Thyroid gland (tissue), 4 donors: ENCODE results near the gene ZNF490.

Source experiments
- CTCF ChIP-seq, 6 experiments: fragments of 200-600 bp in 3 of 6; fragments of 450-650 bp in 3 of 6; sonication (generic) in 3 of 6; IDR thresholded peaks; one replicate each; pipeline ENCODE4 v1.5.1; 2016 to 2019; ENCODE audit warnings: antibody characterized with exemption in 6 of 6, mild to moderate bottlenecking in 2 of 6, inconsistent platforms in 1 of 6, moderate library complexity in 1 of 6
- POLR2A ChIP-seq, 2 donors: fragments of 450-650 bp; IDR thresholded peaks; one replicate each; pipeline ENCODE4 v1.6.1; 2017; ENCODE audit warnings: antibody characterized with exemption in 2 of 2, mild to moderate bottlenecking in 2 of 2, moderate library complexity in 1 of 2

- TF ChIP-seq CTCF (IDR thresholded peaks at IDR 0.05) = no peak
- no peak for TF ChIP-seq POLR2A (IDR thresholded peaks at IDR 0.05)
These were observed 7.0 kb upstream of the ZNF490 start for GRCh38 chr19:12617646-12618045.
